ENCODE measurements around the gene ATXN1. TPM values are rescaled to one million over a fixed set of nuclear protein-coding genes. Genes with fewer than 3 reads are reported as not detected.
A peak's percentile ranks its signal among the peaks of the same experiment; 100 is the strongest.

The ATXN1 gene
- total and polyA plus RNA-seq, 7 donors, result 1.3 to 50.9 (median 21.6) TPM

DNA sequence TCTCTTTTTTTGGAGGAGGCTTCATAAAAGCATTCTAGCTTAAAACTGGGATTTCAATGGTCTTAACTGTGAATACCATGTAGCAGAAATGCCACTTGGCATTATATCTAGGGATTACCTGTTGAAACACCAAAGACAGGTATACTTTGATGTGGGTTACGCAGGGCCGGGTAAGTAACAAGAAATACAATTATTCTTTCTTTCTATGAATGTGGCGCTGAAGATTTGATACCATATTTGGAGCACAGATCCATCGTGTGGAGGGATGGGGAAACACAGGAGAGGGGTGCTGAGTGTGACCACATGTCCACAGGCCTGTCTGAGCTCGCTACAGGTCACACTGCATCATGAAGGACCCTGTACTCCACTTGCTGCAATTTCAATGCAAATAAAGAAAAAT is 265.1 kb downstream of the ATXN1 start:
- DNase-seq (no peak), ATAC-seq (no peak)
- Histone ChIP-seq H3K27ac (no peak overlapping the region), H3K4me1 (peaks cover 9% of the 10 kb centered on the region), H3K36me3 (ENCODE audit: insufficient read depth in 1 of 2, low read depth in 1 of 2) (no peaks in the 10 kb centered on the region), H3K4me3 (no peak overlapping the region), H3K9me3 (no peaks in the 10 kb centered on the region), H3K27me3 (ENCODE audit: insufficient read depth in 3 of 3, low read length in 2 of 3) (no peaks in the 10 kb centered on the region)
- intact Hi-C loops (cut with DNase I), result no loop called here
- TF ChIP-seq, protein P1, sequence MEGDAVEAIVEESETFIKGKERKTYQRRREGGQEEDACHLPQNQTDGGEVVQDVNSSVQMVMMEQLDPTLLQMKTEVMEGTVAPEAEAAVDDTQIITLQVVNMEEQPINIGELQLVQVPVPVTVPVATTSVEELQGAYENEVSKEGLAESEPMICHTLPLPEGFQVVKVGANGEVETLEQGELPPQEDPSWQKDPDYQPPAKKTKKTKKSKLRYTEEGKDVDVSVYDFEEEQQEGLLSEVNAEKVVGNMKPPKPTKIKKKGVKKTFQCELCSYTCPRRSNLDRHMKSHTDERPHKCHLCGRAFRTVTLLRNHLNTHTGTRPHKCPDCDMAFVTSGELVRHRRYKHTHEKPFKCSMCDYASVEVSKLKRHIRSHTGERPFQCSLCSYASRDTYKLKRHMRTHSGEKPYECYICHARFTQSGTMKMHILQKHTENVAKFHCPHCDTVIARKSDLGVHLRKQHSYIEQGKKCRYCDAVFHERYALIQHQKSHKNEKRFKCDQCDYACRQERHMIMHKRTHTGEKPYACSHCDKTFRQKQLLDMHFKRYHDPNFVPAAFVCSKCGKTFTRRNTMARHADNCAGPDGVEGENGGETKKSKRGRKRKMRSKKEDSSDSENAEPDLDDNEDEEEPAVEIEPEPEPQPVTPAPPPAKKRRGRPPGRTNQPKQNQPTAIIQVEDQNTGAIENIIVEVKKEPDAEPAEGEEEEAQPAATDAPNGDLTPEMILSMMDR (IDR thresholded peaks at IDR 0.05), result no peak
- 85 to 88% (median 88%) methylated on average over 5 of the region's 5 CpGs for WGBS, 3 donors

DNA sequence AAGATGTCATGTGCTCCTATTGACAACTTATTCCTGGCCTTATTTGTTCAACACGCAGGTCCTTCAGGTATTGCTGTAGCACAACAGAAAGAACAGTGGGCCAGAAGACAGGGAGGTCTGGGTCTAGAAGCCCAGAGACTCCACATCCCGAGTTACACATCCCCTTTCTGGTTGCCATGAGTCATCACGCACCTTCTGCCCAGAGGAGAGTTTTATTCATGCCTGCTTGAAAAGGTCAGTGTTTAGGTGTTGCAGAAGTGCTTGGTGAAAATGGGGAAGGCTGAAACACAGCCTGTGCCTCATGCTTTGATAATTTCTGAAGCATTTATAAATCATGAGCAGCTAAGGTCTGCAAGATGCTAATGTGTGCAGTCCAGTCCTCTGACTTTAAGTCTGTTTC is 266.5 kb downstream of the ATXN1 start:
- Histone ChIP-seq H3K9me3 (no peaks in the 10 kb centered on the region), H3K36me3 (ENCODE audit: insufficient read depth in 1 of 2, low read depth in 1 of 2) (no peaks in the 10 kb centered on the region), H3K27me3 (ENCODE audit: insufficient read depth in 3 of 3, low read length in 2 of 3) (no peaks in the 10 kb centered on the region), H3K27ac (no peak overlapping the region), H3K4me3 (no peak overlapping the region), H3K4me1 (peaks cover 9% of the 10 kb centered on the region)
- no peak for DNase-seq
- TF ChIP-seq, protein P1 (IDR thresholded peaks at IDR 0.05), result no peak
- peak in 2 of 4 donors; percentile 48 to 59 for ATAC-seq
- intact Hi-C loops (cut with DNase I), result no loop called here
- WGBS, 3 donors, result 86 to 90% (median 87%) methylated on average over 3 of the region's 3 CpGs

DNA sequence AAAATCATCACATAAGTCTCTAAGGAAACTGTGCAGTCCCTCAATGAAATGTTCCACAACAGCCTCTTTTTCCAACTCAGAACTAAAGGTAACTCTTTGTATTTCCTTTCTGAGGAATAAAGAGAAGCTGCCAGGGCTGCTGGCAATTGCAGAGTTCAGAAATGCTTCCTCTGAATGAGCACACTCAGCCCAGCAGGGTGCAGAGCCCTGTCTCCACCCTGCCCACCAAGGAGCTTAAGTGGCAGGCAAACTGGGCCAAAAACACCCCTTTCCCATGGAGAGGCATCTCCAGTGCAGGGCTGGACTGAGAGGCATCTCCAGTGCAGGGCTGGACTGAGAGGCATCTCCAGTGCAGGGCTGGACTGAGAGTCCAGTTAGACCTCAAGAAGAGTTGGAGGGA is 267.5 kb downstream of the ATXN1 start:
- Histone ChIP-seq H3K27ac (no peak overlapping the region), H3K9me3 (no peaks in the 10 kb centered on the region), H3K4me1 (peaks cover 15% of the 10 kb centered on the region), H3K36me3 (ENCODE audit: insufficient read depth in 1 of 2, low read depth in 1 of 2) (no peaks in the 10 kb centered on the region), H3K4me3 (no peak overlapping the region), H3K27me3 (ENCODE audit: insufficient read depth in 3 of 3, low read length in 2 of 3) (no peaks in the 10 kb centered on the region)
- TF ChIP-seq, protein P1 (IDR thresholded peaks at IDR 0.05), result no peak
- DNase-seq (no peak), ATAC-seq (no peak)
- intact Hi-C loops (cut with DNase I), result no loop called here

DNA sequence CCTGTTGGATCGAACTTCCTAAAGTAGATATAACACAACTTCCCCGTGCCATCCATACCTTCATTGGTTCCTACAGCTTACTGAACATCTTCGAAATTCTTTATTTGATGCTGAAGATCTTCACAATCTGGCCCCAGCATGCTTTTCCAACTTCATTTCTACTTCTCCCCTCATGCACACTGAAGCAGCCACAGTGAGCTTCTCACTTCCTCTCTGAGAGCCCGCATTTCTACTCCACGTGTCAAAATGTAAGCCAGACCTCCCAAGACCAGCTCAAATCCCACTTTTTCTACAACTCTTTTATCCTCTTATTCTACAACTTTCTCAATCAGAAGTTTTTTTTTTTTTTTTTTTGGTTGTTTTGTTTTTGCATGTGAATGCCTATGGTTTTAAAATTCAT is 268.1 kb downstream of the ATXN1 start:
- no peak overlapping the region for H3K27ac ChIP-seq
- no peaks in the 10 kb centered on the region for H3K36me3 ChIP-seq (ENCODE audit: insufficient read depth in 1 of 2, low read depth in 1 of 2)
- intact Hi-C loops (cut with DNase I), result no loop called here
- DNase-seq (no peak), ATAC-seq (no peak)
- no peak overlapping the region for H3K4me3 ChIP-seq
- no peaks in the 10 kb centered on the region for H3K27me3 ChIP-seq (ENCODE audit: insufficient read depth in 3 of 3, low read length in 2 of 3)
- peaks cover 22% of the 10 kb centered on the region for H3K4me1 ChIP-seq
- H3K9me3 ChIP-seq, result no peaks in the 10 kb centered on the region
- TF ChIP-seq, protein P1 (IDR thresholded peaks at IDR 0.05), result no peak
- 88 to 92% (median 90%) methylated on average over 5 of the region's 5 CpGs for WGBS, 3 donors

DNA sequence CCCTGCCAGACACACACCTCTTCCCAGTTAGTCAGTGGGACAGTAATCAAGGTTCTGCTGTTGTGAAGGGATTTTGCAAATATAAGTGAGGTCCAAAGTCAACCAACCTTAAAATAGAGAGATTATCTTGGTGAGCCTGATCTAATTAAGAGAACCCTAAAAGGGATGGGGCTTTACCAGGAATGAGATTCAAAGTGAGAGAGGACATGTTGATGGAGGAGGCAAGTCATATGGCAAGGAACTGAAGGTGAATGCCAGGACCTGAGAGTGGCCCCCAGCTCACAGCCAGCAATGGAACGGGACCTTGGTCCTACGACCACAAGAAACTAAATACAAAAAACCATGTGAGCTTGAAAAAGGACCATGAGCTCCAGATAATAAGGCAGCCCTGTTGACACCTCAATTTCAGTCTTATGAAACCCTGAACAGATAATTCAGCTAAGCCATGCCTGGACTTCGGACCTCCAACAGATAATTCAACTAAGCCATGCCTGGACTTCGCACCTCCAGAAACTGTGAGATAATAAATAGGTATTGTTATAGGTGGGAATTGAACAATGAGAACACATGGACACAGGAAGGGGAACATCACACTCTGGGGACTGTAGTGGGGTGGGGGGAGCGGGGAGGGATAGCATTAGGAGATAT is 269.5 kb downstream of the ATXN1 start:
- intact Hi-C loops (cut with DNase I), result no loop called here
- 93 to 97% (median 96%) methylated on average over 5 of the region's 5 CpGs for WGBS, 3 donors
- Histone ChIP-seq H3K27ac (no peak overlapping the region), H3K27me3 (ENCODE audit: insufficient read depth in 3 of 3, low read length in 2 of 3) (no peaks in the 10 kb centered on the region), H3K36me3 (ENCODE audit: insufficient read depth in 1 of 2, low read depth in 1 of 2) (no peaks in the 10 kb centered on the region), H3K4me3 (no peak overlapping the region), H3K4me1 (peaks cover 18% of the 10 kb centered on the region), H3K9me3 (no peaks in the 10 kb centered on the region)
- DNase-seq (no peak), ATAC-seq (no peak)
- TF ChIP-seq, protein P1 (IDR thresholded peaks at IDR 0.05), result no peak

All from psoas muscle (tissue), 8 donors.